Stomach (tissue), 9 donors: ENCODE results near the gene ELF1. TPM values are rescaled to one million over a fixed set of nuclear protein-coding genes. Genes with fewer than 3 reads are reported as not detected.

Source experiments
- DNase-seq, 2 donors: peaks; one replicate each; pipeline versions ENCODE4 v3.0.0 to v3.0.0-alpha.2; 2013 to 2019
- H3K27ac ChIP-seq, 5 donors: fragments of 200-600 bp in 4 of 5; sonication (generic) in 4 of 5; one replicate each; pipeline ENCODE4 v1.5.1; 2013 to 2019; ENCODE audit warnings: mild to moderate bottlenecking in 1 of 5, moderate library complexity in 1 of 5
- H3K27me3 ChIP-seq, 3 donors: fragments of 200-600 bp; sonication (generic); one replicate each; pipeline ENCODE4 v1.5.1; 2017 to 2019; ENCODE audit warnings: mixed run types in 1 of 3
- H3K36me3 ChIP-seq, 4 donors: fragments of 200-600 bp; sonication (generic); 1 replicate in 3 of 4; 2 replicates in 1 of 4; pipeline ENCODE4 v1.5.1; 2016 to 2019
- H3K4me1 ChIP-seq, 4 donors: fragments of 200-600 bp; sonication (generic); one replicate each; pipeline ENCODE4 v1.5.1; 2016 to 2019
- H3K4me3 ChIP-seq, 4 donors: fragments of 200-600 bp; sonication (generic) in 3 of 4; one replicate each; pipeline ENCODE4 v1.5.1; 2016 to 2019; ENCODE audit warnings: mild to moderate bottlenecking in 1 of 4
- H3K9me3 ChIP-seq, 4 donors: fragments of 200-600 bp; sonication (generic); one replicate each; pipeline ENCODE4 v1.5.1; 2016 to 2019
- CTCF ChIP-seq, 7 experiments: fragments of 450-650 bp in 4 of 7; fragments of 200-600 bp in 3 of 7; sonication (generic) in 3 of 7; IDR thresholded peaks; one replicate each; pipeline ENCODE4 v1.5.1; 2016 to 2019; ENCODE audit warnings: antibody characterized with exemption in 7 of 7, control low read depth in 2 of 7, mild to moderate bottlenecking in 1 of 7
- EP300 ChIP-seq: sonication (generic); formaldehyde crosslinking; IDR thresholded peaks from one replicate; pipeline ENCODE4 v1.6.1; 2017; ENCODE audit warnings: antibody characterized with exemption
- POLR2A ChIP-seq, 4 donors: fragments of 450-650 bp; IDR thresholded peaks; one replicate each; pipeline ENCODE4 v1.6.1; 2016; ENCODE audit warnings: antibody characterized with exemption in 4 of 4, control low read depth in 2 of 4, mild to moderate bottlenecking in 1 of 4, moderate library complexity in 1 of 4
- POLR2AphosphoS5 ChIP-seq, 3 donors: sonication (generic); formaldehyde crosslinking; IDR thresholded peaks; one replicate each; pipeline ENCODE4 v1.6.1; 2016; ENCODE audit warnings: antibody characterized with exemption in 3 of 3
- WGBS, 5 donors: extraction: QIAGEN DNeasy Blood & Tissue Kit in 3 of 5; methylation state at CpG; one replicate each; pipeline versions ENCODE4 v1.1.5 to v1.1.7; 2013 to 2018; 5-methylcytosine and 5-hydroxymethylcytosine counted together
- intact Hi-C: fragments of 100-400 bp; cut with DNase I; formaldehyde crosslinking; loops from one replicate; pipeline ENCODE4 v1.15.1; 2023; ENCODE audit warnings: low total_unique reads
- polyA plus RNA-seq, 3 donors: library from polyadenylated mRNA; stranded (reverse); fragments of 200-250 nt; gene quantifications; one replicate each; pipeline ENCODE4 v1.2.3, GENCODE V29; 2013
- total RNA-seq, 5 donors: library from RNA; depleted of rRNA; stranded (reverse); fragments of >200 nt; gene quantifications; one replicate each; pipeline versions ENCODE4 v1.1.0 to v1.2.3, GENCODE V29; 2014 to 2016
- donor health status: healthy with polysubstance abuse.
- donor health status: Bipolar disorder and iron deficiency.
- donor health status: healthy.

The ELF1 gene
- total and polyA plus RNA-seq, 8 donors: 10.9 to 113 (median 36.2) TPM

GRCh38 chr13:40992678-40993518 is 26.2 kb downstream of the ELF1 start:
- no peaks in the 10 kb centered on the region for H3K9me3 ChIP-seq
- TF ChIP-seq CTCF (IDR thresholded peaks at IDR 0.05): no peak
- TF ChIP-seq POLR2A (IDR thresholded peaks at IDR 0.05): no peak
- no peak for TF ChIP-seq EP300
- TF ChIP-seq POLR2AphosphoS5 (IDR thresholded peaks at IDR 0.05): no peak
- H3K27me3 ChIP-seq: no peaks in the 10 kb centered on the region
- intact Hi-C loops: no loop called here
- peak overlapping the region; percentile 74 to 88 (median 82) for H3K27ac ChIP-seq
- H3K4me1 ChIP-seq: peaks cover 29 to 82% (median 59%) of the 10 kb centered on the region in 4 donors
- H3K36me3 ChIP-seq: peaks cover 0 to 8% (median 2%) of the 10 kb centered on the region in 4 donors
- 51 to 65% (median 60%) methylated on average over 11 of the region's 11 CpGs for WGBS, 5 donors
- peak in 1 of 2 donors; percentile 58 for DNase-seq
- H3K4me3 ChIP-seq: no peak overlapping the region

- DNase-seq: no peak
- intact Hi-C loops: no loop called here
- Histone ChIP-seq H3K27me3 (no peaks in the 10 kb centered on the region), H3K27ac (peak overlapping the region in 1 of 5 donors; percentile 91), H3K4me1 (peaks cover 28 to 87% (median 66%) of the 10 kb centered on the region in 4 donors), H3K36me3 (no peaks in the 10 kb centered on the region), H3K4me3 (no peak overlapping the region), H3K9me3 (no peaks in the 10 kb centered on the region)
- 70 to 84% (median 73%) methylated on average over 2 of the region's 2 CpGs for whole genome bisulfite sequencing, 5 donors
- TF ChIP-seq POLR2AphosphoS5 (IDR thresholded peaks at IDR 0.05): no peak
- TF ChIP-seq CTCF (IDR thresholded peaks at IDR 0.05): no peak
- TF ChIP-seq EP300: no peak
- TF ChIP-seq POLR2A (IDR thresholded peaks at IDR 0.05): no peak
These were observed 31.4 kb downstream of the ELF1 start for GRCh38 chr13:40987606-40988280.

- WGBS, 5 donors: 8 to 17% (median 10%) methylated on average over 5 of the region's 5 CpGs
- Histone ChIP-seq H3K27ac (peak overlapping the region; percentile 78 to 91 (median 78)), H3K36me3 (peaks cover 0 to 4% (median 0%) of the 10 kb centered on the region in 4 donors), H3K9me3 (no peaks in the 10 kb centered on the region), H3K4me1 (peaks cover 32 to 86% (median 66%) of the 10 kb centered on the region in 4 donors), H3K4me3 (no peak overlapping the region), H3K27me3 (no peaks in the 10 kb centered on the region)
- intact Hi-C loops: no loop called here
- TF ChIP-seq POLR2AphosphoS5 (IDR thresholded peaks at IDR 0.05) (peak in 1 of 3 donors; percentile 25), CTCF (IDR thresholded peaks at IDR 0.05) (no peak), EP300 (no peak)
- peak in 1 of 2 donors; percentile 71 for DNase-seq
These were observed 32.8 kb downstream of the ELF1 start for GRCh38 chr13:40986101-40986856.
